KMS-11 (cell line): Measurements from ENCODE around the gene SATB2.

Source experiments
- H2AFZ ChIP-seq: fragments of 200-600 bp; sonication (generic); 2 replicates; pipeline ENCODE4 v1.6.1; 2016; ENCODE audit warnings: antibody characterized with exemption, mixed run types, low read depth
- H3K27ac ChIP-seq: fragments of 200-600 bp; sonication (generic); 2 replicates; pipeline ENCODE4 v1.6.1; 2016; ENCODE audit warnings: mild to moderate bottlenecking, mixed run types
- H3K27me3 ChIP-seq: fragments of 200-600 bp; sonication (generic); 2 replicates; pipeline ENCODE4 v1.6.1; 2017; ENCODE audit warnings: mild to moderate bottlenecking, low read depth, mixed run types, moderate library complexity; ENCODE audit not compliant: insufficient read depth
- H3K36me3 ChIP-seq: fragments of 200-600 bp; sonication (generic); 2 replicates; pipeline ENCODE4 v1.6.1; 2017; ENCODE audit warnings: mild to moderate bottlenecking, mixed run types; ENCODE audit not compliant: insufficient read depth
- H3K4me1 ChIP-seq: fragments of 200-600 bp; sonication (generic); 2 replicates; pipeline ENCODE4 v1.6.1; 2016; ENCODE audit warnings: mild to moderate bottlenecking, low read depth, mixed run types; ENCODE audit not compliant: poor library complexity, severe bottlenecking
- H3K4me2 ChIP-seq: fragments of 200-600 bp; sonication (generic); 2 replicates; pipeline ENCODE4 v1.7.0; 2016; ENCODE audit warnings: mild to moderate bottlenecking, mixed run types
- H3K4me3 ChIP-seq: fragments of 200-600 bp; sonication (generic); IDR thresholded peaks from 2 replicates; pipeline ENCODE4 v1.6.1; 2017; ENCODE audit warnings: low read depth, low read length, mixed read lengths; ENCODE audit not compliant: insufficient read depth
- H3K79me2 ChIP-seq: fragments of 200-600 bp; sonication (generic); 2 replicates; pipeline ENCODE4 v1.6.1; 2016; ENCODE audit warnings: low read depth, mixed run types; ENCODE audit not compliant: insufficient read depth
- H3K9ac ChIP-seq: fragments of 200-600 bp; sonication (generic); 2 replicates; pipeline ENCODE4 v1.6.1; 2016; ENCODE audit warnings: mild to moderate bottlenecking, mixed run types
- H4K20me1 ChIP-seq: fragments of 200-600 bp; sonication (generic); 2 replicates; pipeline ENCODE4 v1.6.1; 2016; ENCODE audit warnings: mild to moderate bottlenecking, mixed run types; ENCODE audit not compliant: insufficient read depth
- TF ChIP-seq, protein P1 (sequence below): fragments of 200-600 bp; sonication (generic); conservative IDR thresholded peaks from 2 replicates; pipeline ENCODE4 v1.6.1; 2017; ENCODE audit warnings: low read depth, mild to moderate bottlenecking, antibody characterized with exemption, low read length, moderate library complexity, mixed read lengths

Gene SATB2

DNA sequence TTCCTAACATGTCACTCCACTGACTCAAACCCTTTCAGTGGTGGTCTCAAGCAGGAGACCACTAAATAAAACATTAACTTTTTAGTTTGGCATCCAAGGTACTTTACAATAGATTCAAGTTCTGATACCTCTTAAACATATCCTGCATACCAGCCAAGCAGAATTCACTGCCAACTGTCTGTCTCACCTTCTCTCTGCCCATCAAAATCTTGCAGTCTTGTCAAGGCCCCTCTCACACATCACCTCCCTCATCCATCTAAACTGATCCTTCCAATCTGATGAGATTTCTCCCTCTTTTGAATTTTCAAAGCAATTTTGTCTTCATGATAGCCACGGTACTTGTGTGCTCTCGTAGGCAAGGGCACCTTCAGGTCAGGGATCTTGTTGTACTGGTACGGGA is 43.7 kb downstream of the SATB2 start:
- Histone ChIP-seq H3K9ac (no peak overlapping the region), H3K4me3 (no peak overlapping the region), H3K79me2 (no peaks in the 10 kb centered on the region), H3K4me2 (no peak overlapping the region), H3K36me3 (no peaks in the 10 kb centered on the region), H2AFZ (no peak overlapping the region), H3K4me1 (no peaks in the 10 kb centered on the region), H3K27ac (no peak overlapping the region), H4K20me1 (no peaks in the 10 kb centered on the region), H3K27me3 (no peaks in the 10 kb centered on the region)
- TF ChIP-seq, protein P1, sequence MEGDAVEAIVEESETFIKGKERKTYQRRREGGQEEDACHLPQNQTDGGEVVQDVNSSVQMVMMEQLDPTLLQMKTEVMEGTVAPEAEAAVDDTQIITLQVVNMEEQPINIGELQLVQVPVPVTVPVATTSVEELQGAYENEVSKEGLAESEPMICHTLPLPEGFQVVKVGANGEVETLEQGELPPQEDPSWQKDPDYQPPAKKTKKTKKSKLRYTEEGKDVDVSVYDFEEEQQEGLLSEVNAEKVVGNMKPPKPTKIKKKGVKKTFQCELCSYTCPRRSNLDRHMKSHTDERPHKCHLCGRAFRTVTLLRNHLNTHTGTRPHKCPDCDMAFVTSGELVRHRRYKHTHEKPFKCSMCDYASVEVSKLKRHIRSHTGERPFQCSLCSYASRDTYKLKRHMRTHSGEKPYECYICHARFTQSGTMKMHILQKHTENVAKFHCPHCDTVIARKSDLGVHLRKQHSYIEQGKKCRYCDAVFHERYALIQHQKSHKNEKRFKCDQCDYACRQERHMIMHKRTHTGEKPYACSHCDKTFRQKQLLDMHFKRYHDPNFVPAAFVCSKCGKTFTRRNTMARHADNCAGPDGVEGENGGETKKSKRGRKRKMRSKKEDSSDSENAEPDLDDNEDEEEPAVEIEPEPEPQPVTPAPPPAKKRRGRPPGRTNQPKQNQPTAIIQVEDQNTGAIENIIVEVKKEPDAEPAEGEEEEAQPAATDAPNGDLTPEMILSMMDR: no peak

DNA sequence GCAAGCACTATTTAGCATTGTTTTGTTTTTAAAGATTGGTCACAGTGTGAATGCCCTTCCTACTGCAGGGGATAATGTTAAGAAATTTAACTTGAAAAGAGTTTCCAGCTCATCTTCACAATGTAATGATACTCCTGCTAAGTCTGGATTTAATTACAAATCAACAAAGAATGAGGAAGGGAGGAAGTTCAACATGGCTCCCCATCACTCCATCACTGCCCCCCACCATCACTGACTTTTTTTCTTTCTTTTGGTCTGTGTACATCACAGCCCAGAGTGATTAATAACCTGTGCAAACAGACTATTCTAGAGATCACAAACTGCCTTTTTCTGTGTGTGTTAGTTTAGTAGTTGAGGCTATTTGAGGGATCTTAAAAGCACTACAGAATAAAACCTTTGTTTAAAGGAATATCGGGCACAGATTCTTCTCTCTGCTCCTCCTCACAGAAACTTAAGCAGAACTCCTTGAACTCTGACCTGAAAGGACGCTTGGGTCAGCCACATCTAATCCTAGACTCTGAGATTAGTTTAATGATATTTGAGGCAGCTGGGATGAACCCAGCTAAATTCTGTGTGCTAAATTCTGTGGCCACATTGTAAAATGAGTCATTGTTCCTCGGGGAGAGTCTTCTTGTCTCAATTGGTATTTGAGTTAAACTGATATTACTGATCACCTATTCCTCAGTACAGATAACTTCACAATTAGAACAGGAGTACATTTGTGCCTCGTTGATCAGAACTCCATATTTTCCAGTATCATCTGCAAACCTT is 47.8 kb downstream of the SATB2 start:
- H3K4me2 ChIP-seq: no peak overlapping the region
- H3K4me1 ChIP-seq: no peaks in the 10 kb centered on the region
- TF ChIP-seq, protein P1: no peak
- no peaks in the 10 kb centered on the region for H4K20me1 ChIP-seq
- no peaks in the 10 kb centered on the region for H3K79me2 ChIP-seq
- H3K36me3 ChIP-seq: no peaks in the 10 kb centered on the region
- no peak overlapping the region for H3K9ac ChIP-seq
- no peak overlapping the region for H2AFZ ChIP-seq
- H3K27ac ChIP-seq: no peak overlapping the region
- H3K4me3 ChIP-seq: no peak overlapping the region
- no peaks in the 10 kb centered on the region for H3K27me3 ChIP-seq

DNA sequence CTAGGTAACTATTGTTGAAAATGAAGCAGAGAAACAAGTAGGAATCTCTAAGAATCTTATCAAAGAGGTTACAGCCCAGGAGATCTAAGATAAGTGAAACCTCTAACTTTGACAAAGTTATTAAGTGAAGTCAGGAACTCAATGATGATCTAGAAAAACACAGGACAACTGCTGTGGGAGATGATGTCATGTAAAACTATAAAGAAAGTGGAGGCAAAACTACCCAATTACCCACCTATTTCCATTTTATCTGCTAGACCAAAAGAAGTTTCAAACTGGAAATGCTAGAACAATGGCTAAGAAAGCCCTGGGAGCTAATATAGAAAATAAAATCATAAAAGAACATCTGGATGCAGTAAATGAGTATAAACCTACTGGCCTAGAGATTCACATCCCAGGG is 50.3 kb downstream of the SATB2 start:
- H3K4me3 ChIP-seq: no peak overlapping the region
- no peak overlapping the region for H3K4me2 ChIP-seq
- no peak overlapping the region for H2AFZ ChIP-seq
- H3K27ac ChIP-seq: no peak overlapping the region
- H3K4me1 ChIP-seq: no peaks in the 10 kb centered on the region
- H3K36me3 ChIP-seq: no peaks in the 10 kb centered on the region
- TF ChIP-seq, protein P1: no peak
- no peaks in the 10 kb centered on the region for H4K20me1 ChIP-seq
- H3K9ac ChIP-seq: no peak overlapping the region
- no peaks in the 10 kb centered on the region for H3K27me3 ChIP-seq
- no peaks in the 10 kb centered on the region for H3K79me2 ChIP-seq

DNA sequence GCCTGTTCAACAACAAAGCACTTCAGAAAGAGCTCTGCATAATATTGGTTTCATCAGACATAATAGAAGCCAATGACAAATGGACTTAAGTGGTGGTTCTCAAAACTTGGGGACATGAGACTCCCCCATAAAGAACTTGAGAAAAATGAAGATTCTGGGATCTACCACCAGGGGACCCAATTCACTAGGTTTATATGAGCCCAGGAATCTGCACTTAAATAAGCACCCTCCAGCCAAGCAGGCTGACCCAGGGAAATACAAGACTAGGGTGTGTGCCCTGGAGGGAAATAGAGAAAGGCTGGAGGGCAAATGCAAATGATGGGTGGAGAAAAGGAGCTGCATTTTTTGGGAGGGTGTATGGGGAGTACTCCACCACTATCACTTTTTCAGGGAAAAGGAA is 52.5 kb downstream of the SATB2 start:
- no peak overlapping the region for H3K9ac ChIP-seq
- no peak overlapping the region for H3K4me2 ChIP-seq

More for the DNA sequence above, 52.5 kb downstream of the SATB2 start:
- TF ChIP-seq, protein P1: 0 out of 2 replicates have a peak, but pooled peaks have one; percentile 27
- H3K36me3 ChIP-seq: no peaks in the 10 kb centered on the region
- H3K27me3 ChIP-seq: no peaks in the 10 kb centered on the region
- no peaks in the 10 kb centered on the region for H3K4me1 ChIP-seq
- no peak overlapping the region for H3K4me3 ChIP-seq
- H3K79me2 ChIP-seq: no peaks in the 10 kb centered on the region
- H4K20me1 ChIP-seq: no peaks in the 10 kb centered on the region
- H2AFZ ChIP-seq: no peak overlapping the region
- no peak overlapping the region for H3K27ac ChIP-seq
